IMR-90 (cell line): ENCODE measurements around the gene OPRL1. TPM values are rescaled to one million over a fixed set of nuclear protein-coding genes. Genes with fewer than 3 reads are reported as not detected.

Source experiments
- ATAC-seq: fragments of 200-7000 bp; cut with Tn5 transposase; 2 replicates; pipeline ENCODE4 v1.9.1; 2020; ENCODE audit warnings: low read depth, mild to moderate bottlenecking, moderate library complexity
- BruUV-seq: library from RNA; stranded (reverse); fragments of 400-500 nt; replicated peaks from 2 replicates; lab custom pipeline; 2021; lab: Mats Ljungman, UMichigan
- CTCF ChIA-PET: fragments of 300-600 bp; formaldehyde crosslinking; extraction: SDS; loops from one replicate; lab custom pipeline; 2021; ENCODE audit warnings: antibody characterized with exemption; lab: Yijun Ruan, JAX
- POLR2A ChIA-PET: fragments of 300-600 bp; sonication (Branson Sonifier 250); formaldehyde crosslinking; loops from one replicate; lab custom pipeline; 2022; ENCODE audit warnings: antibody characterized with exemption; ENCODE audit not compliant: unreplicated experiment; lab: Charles Lee
- DNase-seq: peaks from one replicate; pipeline ENCODE4 v3.0.0; 2013
- H2AFZ ChIP-seq: replicated peaks from 2 replicates; pipeline ENCODE3; 2013; ENCODE audit warnings: low read length, mild to moderate bottlenecking; ENCODE audit not compliant: poor library complexity
- H2AK5ac ChIP-seq: 2 replicates; pipeline ENCODE4 v1.6.1; 2013; ENCODE audit warnings: low read depth, low read length, inconsistent platforms
- H2AK9ac ChIP-seq: replicated peaks from 2 replicates; pipeline ENCODE3; 2013; ENCODE audit warnings: mild to moderate bottlenecking, low read depth, low read length, moderate library complexity; ENCODE audit not compliant: poor library complexity
- H2BK120ac ChIP-seq: 2 replicates; pipeline ENCODE4 v1.6.1; 2013; ENCODE audit warnings: low read depth, low read length, inconsistent platforms
- H2BK15ac ChIP-seq: 3 replicates; pipeline ENCODE4 v1.6.1; 2013; ENCODE audit warnings: low read depth, low read length, inconsistent platforms
- H2BK20ac ChIP-seq: 2 replicates; pipeline ENCODE4 v1.6.1; 2013; ENCODE audit warnings: low read depth, mild to moderate bottlenecking, inconsistent platforms, low read length, moderate library complexity
- H2BK5ac ChIP-seq: 2 replicates; pipeline ENCODE4 v1.6.1; 2013; ENCODE audit warnings: mild to moderate bottlenecking, low read depth, low read length, inconsistent platforms; ENCODE audit not compliant: poor library complexity, severe bottlenecking
- H3K14ac ChIP-seq: replicated peaks from 2 replicates; pipeline ENCODE4 v1.6.1; 2013; ENCODE audit warnings: low read depth, low read length, inconsistent platforms
- H3K18ac ChIP-seq: 2 replicates; pipeline ENCODE4 v1.6.1; 2013; ENCODE audit warnings: low read depth, low read length, control low read depth
- H3K23ac ChIP-seq: 2 replicates; pipeline ENCODE4 v1.6.1; 2013; ENCODE audit warnings: low read depth, low read length, inconsistent platforms
- H3K27ac ChIP-seq: 2 replicates; pipeline ENCODE4 v1.5.1; 2013; ENCODE audit warnings: mild to moderate bottlenecking, control low read depth, low read length; ENCODE audit not compliant: insufficient read depth
- H3K27me3 ChIP-seq: 2 replicates; pipeline ENCODE4 v1.6.1; 2013; ENCODE audit warnings: low read length; ENCODE audit not compliant: control insufficient read depth, insufficient read depth
- H3K36me3 ChIP-seq: 2 replicates; pipeline ENCODE4 v1.6.1; 2013; ENCODE audit warnings: low read length, mixed read lengths; ENCODE audit not compliant: control insufficient read depth, insufficient read depth
- H3K4ac ChIP-seq: 2 replicates; pipeline ENCODE4 v1.6.1; 2013; ENCODE audit warnings: low read depth, low read length, inconsistent platforms
- H3K4me1 ChIP-seq: 2 replicates; pipeline ENCODE4 v1.6.1; 2013; ENCODE audit warnings: low read length, mixed read lengths; ENCODE audit not compliant: control insufficient read depth, insufficient read depth
- H3K4me2 ChIP-seq: 2 replicates; pipeline ENCODE4 v1.6.1; 2013; ENCODE audit warnings: low read depth, mild to moderate bottlenecking, control low read depth, low read length, moderate library complexity
- H3K4me3 ChIP-seq: 2 replicates; pipeline ENCODE4 v1.5.1; 2013; ENCODE audit warnings: low read depth, mild to moderate bottlenecking, control low read depth, low read length, moderate library complexity; ENCODE audit not compliant: insufficient read depth
- H3K56ac ChIP-seq: 2 replicates; pipeline ENCODE4 v1.6.1; 2013; ENCODE audit warnings: low read length, inconsistent platforms; ENCODE audit not compliant: insufficient read depth; ENCODE audit errors: extremely low read depth
- H3K79me1 ChIP-seq, 2 experiments: 2 replicates each; pipeline ENCODE4 v1.6.1; 2013; ENCODE audit warnings: low read length in 2 of 2, inconsistent platforms in 1 of 2, low read depth in 1 of 2
- H3K9ac ChIP-seq: 2 replicates; pipeline ENCODE4 v1.6.1; 2013; ENCODE audit warnings: low read depth, low read length, control low read depth
- H3K9me1 ChIP-seq: 2 replicates; pipeline ENCODE4 v1.6.1; 2013; ENCODE audit warnings: low read length, inconsistent platforms; ENCODE audit not compliant: insufficient read depth
- H3K9me3 ChIP-seq: 2 replicates; pipeline ENCODE4 v1.6.1; 2013; ENCODE audit warnings: low read length; ENCODE audit not compliant: control insufficient read depth, insufficient read depth
- H4K20me1 ChIP-seq: 2 replicates; pipeline ENCODE4 v1.6.1; 2013; ENCODE audit warnings: low read length, inconsistent platforms; ENCODE audit not compliant: insufficient read depth
- H4K5ac ChIP-seq: 2 replicates; pipeline ENCODE4 v1.6.1; 2013; ENCODE audit warnings: mild to moderate bottlenecking, low read depth, low read length, control low read depth
- H4K8ac ChIP-seq, 2 experiments: 2 replicates each; pipeline ENCODE4 v1.6.1; 2013; ENCODE audit warnings: low read depth in 2 of 2, low read length in 2 of 2, control low read depth in 1 of 2, inconsistent platforms in 1 of 2
- H4K91ac ChIP-seq: 2 replicates; pipeline ENCODE4 v1.6.1; 2013; ENCODE audit warnings: low read depth, low read length, inconsistent platforms; ENCODE audit not compliant: insufficient read depth
- BHLHE40 ChIP-seq: fragments of 150-350 bp; IDR thresholded peaks from 2 replicates; pipeline ENCODE4 v1.6.1; 2016; ENCODE audit warnings: mild to moderate bottlenecking, low read depth, low read length
- CTCF ChIP-seq: conservative IDR thresholded peaks from 2 replicates; pipeline ENCODE4 v1.5.1; 2012; ENCODE audit warnings: mild to moderate bottlenecking, low read depth, low read length, improper control_type of control experiment
- MAFK ChIP-seq: IDR thresholded peaks from 2 replicates; pipeline ENCODE4 v1.6.1; 2012; ENCODE audit warnings: low read depth, low read length, improper control_type of control experiment
- MXI1 ChIP-seq: IDR thresholded peaks from 2 replicates; pipeline ENCODE4 v1.6.1; 2012; ENCODE audit warnings: low read depth, mild to moderate bottlenecking, low read length, moderate library complexity, borderline replicate concordance
- WGBS, 2 experiments: methylation state at CpG; one replicate each; pipeline versions ENCODE4 v1.1.5 to v1.1.7; 2013; ENCODE audit warnings: missing lambda C conversion rate in 2 of 2; ENCODE audit not compliant: insufficient read length in 1 of 2; ENCODE audit errors: extremely low coverage in 2 of 2; 5-methylcytosine and 5-hydroxymethylcytosine counted together
- dilution Hi-C: fragments of 300-500 bp; cut with HindIII; formaldehyde crosslinking; loops from one replicate; pipeline ENCODE4 v1.14.3; 2018; ENCODE audit warnings: low sequenced_read_pairs; ENCODE audit not compliant: unreplicated experiment
- in situ Hi-C: fragments of 300-500 bp; cut with MboI; formaldehyde crosslinking; loops from 3 replicates; pipeline ENCODE4 v1.14.3; 2019; ENCODE audit warnings: low sequenced_read_pairs, inconsistent platforms, mixed read lengths
- intact Hi-C: fragments of 100-400 bp; cut with micrococcal nuclease; formaldehyde crosslinking; loops from 2 replicates; pipeline ENCODE4 v1.10.0; 2022
- polyA plus RNA-seq, 3 experiments: library from polyadenylated mRNA; depleted of rRNA; stranded (reverse); fragments of >200 nt; gene quantifications; 2 replicates each; pipeline ENCODE4 v1.2.3, GENCODE V29; 2012; ENCODE audit warnings: low replicate concordance in 1 of 3
- total RNA-seq: library from RNA; depleted of rRNA; stranded (reverse); fragments of >200 nt; gene quantifications from 2 replicates; pipeline ENCODE4 v1.2.3, GENCODE V29; 2012

OPRL1 gene
- total and polyA plus RNA-seq, 2 of the 4 experiments (the other 2 are of a cell fraction): 0.36 to 1.2 TPM

- Histone ChIP-seq H3K9me3 (peaks cover 11% of the 10 kb centered on the region), H3K36me3 (no peaks in the 10 kb centered on the region), H2BK120ac (no peak overlapping the region), H4K5ac (no peak overlapping the region), H4K8ac (no peak overlapping the region), H4K91ac (no peak overlapping the region), H2AK5ac (no peak overlapping the region), H3K4me2 (no peak overlapping the region), H3K23ac (no peak overlapping the region), H2BK20ac (no peak overlapping the region), H3K9ac (no peak overlapping the region), H2BK5ac (no peak overlapping the region), H3K27me3 (peaks cover 11% of the 10 kb centered on the region), H2AFZ (no peak overlapping the region), H3K18ac (no peak overlapping the region), H3K14ac (no peak overlapping the region), H2BK15ac (no peak overlapping the region), H3K79me1 (no peaks in the 10 kb centered on the region), H4K20me1 (no peaks in the 10 kb centered on the region), H3K56ac (no peak overlapping the region), H3K9me1 (no peaks in the 10 kb centered on the region), H3K4ac (no peak overlapping the region), H3K27ac (no peak overlapping the region), H3K4me3 (no peak overlapping the region), H2AK9ac (no peak overlapping the region), H3K4me1 (no peaks in the 10 kb centered on the region)
- no peak for ATAC-seq
- DNase-seq: no peak
- intact Hi-C loops (no loop called here), dilution Hi-C loops (no loop called here), in situ Hi-C loops (no loop called here)
- POLR2A ChIA-PET: no interaction called here
- 14% methylated on average over 4 of the region's 12 CpGs; no CpG with 5 or more reads in 1 of the 2 experiments for WGBS, 2 experiments
- TF ChIP-seq CTCF (no peak), BHLHE40 (no peak), MXI1 (no peak), MAFK (no peak)
- BruUV-seq: no TSS peak
- CTCF ChIA-PET: no interaction called here
Observed at GRCh38 chr20:64146936-64147477, 67.1 kb downstream of the OPRL1 start.
